T1000 (cell line): ENCODE results near the gene FGF3.

Experiments used
- DNase-seq: peaks from one replicate; lab custom pipeline; 2025; ENCODE audit warnings: mixed read lengths; lab: John Stamatoyannopoulos, UW

FGF3 gene

DNA sequence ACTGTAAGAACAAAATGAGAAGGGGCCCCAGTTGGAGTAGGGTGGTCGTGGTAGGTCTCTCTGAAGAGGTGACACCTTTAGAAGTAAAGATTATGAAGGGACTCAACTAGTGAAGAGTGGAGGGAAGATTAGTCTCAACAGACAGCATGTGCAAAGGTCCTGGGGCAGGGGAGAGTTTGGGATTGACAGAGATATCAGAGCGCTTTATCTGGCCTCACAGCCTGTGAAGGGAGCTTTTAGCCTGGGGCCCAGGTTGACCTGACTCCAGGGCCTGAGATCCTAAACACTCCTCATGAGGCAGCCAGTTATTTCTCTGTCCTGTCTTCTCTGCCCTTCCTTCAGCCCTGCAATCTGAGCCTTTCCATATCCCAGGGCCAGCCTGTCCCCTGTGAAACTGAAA is 16.2 kb downstream of the FGF3 start:
- DNase-seq: no peak

DNA sequence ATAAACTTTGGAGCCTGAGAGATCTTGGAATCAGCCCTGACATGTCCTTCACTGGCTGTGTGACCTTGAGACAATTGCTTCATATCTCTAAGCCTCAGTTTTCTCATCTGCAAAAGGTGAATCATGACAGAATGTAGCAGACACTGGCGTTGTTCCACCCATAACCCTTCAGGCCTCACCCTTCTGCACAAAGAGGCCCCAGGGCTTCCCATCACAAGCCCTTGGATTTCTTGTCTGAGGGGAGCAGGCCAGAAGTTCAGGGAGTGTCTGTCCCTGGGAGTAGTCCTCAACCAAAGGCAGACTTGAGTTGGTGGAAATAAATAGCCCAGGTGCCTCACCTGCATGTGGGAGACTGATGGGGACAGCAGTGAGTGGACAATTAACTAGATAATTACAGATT is 16.6 kb downstream of the FGF3 start:
- DNase-seq: no peak

DNA sequence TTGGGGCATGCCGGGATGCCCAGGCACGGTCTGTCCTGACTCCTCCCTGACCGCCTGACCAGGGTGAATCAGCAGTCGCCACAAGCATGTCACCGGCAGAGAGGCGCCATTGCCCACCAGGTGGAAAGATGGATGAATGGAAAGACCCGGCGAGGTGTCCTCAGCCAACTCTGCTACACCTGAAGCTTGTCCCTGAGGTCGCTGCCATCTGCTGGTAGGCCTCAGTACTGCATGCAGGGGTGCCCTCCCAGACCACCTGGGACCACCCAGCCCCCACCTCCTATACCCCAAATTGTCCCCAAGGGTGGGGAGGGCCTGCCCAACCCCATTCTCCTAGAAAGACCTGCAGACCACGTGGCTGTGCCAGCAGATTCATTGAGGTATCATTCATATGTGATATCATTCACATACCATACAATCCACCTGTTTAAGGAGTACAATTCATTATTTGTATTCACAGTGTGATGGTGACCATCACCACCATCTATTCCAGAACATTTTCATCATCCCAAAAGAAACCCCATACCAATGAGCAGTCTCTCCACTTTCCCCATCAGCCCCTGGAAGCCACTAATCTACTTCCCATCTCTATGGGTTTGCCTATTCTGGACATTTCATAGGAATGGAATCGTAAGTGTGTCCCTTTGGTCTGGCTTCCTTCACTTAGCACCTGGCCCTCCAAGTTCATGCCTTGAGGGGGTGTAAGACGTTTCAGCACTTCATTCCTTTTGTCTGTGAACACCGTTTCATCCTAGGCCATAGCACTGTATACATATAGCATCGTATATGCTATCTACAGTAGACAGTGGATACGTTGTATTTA is 17.5 kb downstream of the FGF3 start:
- no peak for DNase-seq

DNA sequence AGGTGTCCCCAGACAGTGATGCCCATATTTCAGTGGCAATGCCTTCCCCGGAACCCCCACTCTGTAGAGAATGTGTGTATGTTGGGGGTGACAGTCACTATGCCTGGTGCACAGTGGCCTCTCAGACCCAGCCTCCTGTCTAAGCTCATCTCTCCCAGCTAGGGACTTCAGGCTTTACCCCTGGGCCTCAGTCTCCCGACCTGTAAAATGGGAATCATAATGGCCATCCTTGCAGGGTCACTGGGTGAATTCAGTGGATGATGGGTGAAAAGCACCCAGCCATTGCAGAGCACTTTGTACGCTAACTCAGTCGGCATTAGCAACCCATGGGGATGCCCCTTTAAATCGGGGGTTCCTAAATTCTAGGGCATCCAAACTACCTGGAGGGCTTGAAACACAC is 18.9 kb downstream of the FGF3 start:
- DNase-seq: no peak

DNA sequence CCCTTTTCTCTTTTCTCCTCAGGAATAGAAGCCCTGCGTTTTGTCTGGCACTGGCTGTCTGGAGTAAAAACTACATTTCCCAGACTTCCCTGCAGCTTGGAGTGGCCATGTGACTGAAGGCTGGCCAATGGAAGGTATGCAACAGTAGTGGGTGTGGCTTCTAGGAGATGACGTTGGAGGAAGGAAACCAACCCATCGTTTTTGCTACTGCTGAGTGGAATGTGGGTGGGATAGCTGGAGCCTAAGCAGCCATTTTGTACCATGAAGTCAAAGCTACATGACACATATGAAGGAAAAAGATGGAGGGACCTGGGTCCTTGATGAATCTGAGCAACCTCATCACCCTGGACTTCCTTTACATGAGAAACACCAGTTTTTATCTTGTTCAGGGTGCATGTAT is 19.6 kb downstream of the FGF3 start:
- DNase-seq: no peak

DNA sequence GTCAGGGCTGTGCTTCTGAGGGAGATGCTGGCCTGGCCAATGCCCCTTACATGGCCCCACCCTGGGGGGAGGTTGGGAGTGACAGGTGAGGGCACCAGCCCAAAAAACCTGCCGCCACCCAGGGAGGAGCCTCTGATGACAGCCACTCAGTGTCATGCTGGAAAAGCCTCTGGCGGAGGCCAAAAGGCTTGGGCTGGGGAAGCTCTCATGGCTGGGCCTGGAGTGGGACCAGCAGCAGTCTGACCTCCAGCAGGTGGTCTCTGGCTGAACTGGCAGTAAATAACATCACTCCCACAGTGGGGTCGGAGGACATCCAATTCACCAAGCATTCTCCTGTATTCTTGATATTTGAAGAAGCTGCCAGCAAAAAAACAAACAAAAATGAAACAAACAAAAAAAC is 20.1 kb downstream of the FGF3 start:
- no peak for DNase-seq

DNA sequence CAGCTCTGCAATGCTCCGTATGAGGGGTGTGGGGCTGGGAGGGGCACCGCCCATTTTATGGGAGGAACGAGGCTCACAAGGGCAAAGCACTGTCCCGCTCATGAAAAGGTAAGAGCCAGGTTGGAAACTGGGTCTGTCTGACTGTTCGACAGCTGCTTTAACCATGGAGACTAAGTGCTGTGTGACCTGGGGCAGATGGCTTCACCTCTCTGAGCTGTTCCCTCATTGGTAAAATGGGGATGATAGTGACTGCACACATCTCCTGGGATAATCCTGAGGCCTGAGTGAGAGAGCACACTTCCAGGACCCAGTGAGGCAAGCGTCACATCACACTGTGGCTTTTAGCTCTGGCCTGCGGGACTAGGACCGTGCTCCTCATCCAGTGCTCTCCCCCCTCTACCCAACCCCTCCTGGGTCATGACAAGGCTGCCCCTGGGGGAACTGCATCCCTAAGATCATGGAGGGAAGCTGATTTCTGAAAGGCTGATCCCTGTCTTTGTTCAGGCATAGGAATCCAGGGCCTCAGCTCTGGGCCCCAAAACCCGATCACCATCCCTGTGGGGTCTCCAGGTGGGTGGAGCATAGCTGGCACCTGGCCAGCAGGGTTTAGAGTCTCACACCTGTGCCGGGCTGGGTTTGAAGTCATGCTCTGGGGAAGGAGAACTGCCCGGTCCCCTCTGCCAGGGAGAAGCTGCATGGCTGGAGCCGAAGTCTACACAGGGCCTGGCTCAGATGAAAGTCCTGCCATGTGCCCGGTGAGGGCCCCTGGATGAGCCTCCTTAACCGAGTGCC is 21.3 kb downstream of the FGF3 start:
- no peak for DNase-seq

DNA sequence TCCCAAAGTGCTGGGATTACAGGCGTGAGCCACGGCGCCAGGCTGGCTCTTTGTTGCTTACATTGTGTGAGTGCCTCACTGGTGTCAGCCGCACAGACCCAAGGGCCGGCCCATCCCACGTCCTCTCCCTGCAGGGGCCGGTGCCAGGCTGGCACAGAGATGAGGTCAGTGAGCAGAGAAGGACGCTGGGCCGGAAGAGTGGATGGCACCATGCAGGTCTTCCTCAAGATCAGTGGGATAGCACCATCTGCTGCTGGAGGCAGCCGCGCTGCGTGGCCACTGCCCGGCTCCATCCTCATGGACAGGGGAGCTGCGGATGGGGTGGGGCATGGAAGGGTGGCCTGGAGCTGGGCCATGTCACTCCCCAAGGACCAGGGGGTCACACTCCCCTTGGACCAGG is 22.1 kb downstream of the FGF3 start:
- no peak for DNase-seq

DNA sequence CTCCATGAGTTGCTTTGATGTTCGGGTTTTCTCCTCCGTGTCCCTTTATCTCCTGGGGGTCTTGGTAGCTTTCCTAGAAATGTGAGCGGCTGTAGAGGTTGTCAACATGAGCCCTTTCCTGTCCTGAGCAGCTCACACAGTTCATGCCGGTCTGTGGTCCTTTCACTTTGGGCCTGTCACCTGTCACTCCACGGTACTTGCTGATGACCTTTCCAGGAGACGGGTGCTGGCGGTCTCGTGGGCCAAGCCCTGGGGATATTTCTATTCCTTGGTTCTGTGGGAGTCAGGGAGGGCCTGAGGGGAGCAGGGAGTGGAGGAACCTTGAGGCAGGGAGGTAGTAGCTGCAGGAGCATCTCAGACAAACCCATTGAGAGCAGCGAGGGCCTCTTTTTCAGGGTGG is 23.2 kb downstream of the FGF3 start:
- no peak for DNase-seq

DNA sequence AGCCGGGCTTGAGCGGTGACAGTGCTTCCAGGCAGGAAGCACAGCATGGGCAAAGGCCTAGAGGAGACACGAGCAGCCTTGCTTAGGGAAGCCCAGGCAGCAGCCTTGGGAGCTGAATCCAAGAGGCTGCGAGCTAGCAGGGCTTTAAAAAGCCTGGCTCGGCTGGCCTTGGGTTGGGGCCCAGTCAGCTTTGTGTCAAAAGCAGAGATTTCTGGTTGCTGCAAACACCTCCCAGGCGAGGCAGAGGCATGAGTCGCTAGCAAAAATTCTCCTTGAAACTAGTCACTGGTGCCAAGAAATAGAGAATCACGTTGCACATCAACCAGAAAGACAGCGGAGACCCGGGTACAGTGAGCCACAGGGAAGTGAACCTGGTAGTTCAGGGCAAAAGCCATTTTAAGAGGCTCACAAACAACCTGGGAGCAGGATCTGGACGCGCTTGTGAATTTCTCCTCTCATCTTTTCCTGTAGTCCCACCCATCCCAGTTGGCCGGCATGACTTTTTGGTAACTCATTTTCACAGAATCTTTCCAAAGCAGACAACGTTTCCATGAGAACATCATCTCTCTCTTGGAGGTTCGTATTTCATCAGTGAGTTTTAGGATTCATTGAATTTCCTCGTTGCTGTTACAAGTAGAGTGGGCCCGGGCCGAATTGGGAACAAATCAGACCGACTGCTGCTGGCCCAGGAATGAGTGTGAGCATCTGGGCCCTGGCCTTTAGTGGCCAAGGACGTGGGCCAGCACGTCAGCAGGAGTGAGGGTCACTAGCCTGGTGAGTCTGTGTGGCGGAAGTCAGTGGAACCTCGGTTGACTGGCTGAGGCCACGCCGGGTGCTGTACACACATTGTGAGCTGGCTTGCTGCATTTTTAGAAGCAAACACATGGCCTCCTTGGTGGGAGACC is 27.7 kb downstream of the FGF3 start:
- no peak for DNase-seq

DNA sequence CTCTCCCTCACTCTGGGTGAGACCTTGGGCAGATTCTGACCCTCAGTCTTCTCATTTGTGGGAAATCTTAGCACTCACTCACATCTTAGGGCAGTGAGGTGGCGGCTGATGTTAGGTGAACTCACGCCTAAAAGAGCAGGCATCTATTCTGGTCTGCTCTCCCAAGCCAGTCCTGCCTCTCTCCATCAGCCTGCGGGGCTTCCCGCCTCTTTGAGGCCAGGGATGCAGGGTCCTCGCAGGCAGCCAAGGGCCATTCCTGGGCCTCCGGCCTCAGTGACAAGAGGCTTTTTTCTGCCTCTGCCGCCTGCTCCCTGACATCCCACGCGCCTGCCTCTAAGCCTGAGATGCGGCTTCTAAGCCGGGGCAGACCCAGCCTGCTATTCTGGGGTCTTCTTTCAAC is 30.3 kb downstream of the FGF3 start:
- DNase-seq: no peak

DNA sequence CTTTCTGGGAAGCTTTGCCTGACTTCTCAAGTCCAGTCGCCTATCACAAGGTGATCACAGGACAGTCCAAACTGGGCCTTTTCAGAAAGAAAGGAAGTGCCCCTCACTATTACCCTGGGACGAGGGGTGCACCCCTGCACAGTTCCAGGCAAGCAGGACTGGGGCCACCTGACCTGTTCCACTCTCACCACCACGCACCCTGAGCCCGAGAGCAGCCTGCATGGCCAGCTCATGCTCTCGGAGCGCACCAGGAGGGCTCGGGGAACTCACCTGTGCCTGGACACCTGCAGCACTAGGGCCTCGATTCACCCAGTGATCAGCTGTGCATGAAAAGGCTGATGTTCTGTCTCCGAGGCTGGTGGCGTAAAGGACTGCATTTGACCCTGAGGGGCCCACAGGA is 31.3 kb downstream of the FGF3 start:
- no peak for DNase-seq

DNA sequence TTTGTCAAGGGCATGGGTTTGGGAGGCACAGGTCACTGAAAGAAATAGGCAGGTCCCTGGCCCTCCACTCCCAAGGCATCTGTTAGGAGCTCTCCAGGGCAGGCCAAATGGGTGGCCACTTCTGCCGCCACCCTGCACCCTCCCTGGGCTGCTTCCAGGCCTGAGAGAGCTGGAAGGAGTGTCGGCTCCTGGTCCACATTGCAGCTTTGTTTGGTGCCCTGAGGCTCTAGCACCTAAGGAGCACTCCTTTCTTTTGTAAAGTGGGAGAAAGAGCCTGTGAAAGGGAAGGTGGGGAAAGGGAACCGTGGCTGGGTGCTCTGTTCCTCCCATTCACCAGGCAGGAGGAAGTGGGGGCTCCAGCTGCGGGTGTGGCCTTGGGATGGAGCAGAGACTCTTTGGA is 31.8 kb downstream of the FGF3 start:
- DNase-seq: no peak

DNA sequence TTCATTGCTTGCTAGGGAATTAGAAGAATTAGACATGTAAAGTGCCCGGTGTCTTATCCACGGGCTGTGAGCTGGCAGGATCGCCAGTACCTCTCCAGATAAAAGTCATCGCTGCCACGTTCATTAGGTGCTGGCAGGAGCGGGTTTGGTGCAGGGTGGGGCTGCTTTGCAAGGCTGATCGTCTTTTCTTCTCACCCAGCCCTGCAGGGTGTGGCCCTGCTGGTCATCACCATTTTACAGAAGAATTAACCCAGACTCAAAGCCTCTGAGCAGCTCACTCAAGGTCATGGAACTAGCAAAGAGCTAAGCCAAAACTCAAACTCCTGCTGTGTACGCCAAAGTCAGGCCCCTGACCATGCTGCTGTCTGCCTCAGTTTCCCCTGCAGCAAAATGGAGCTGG is 38.0 kb downstream of the FGF3 start:
- no peak for DNase-seq

DNA sequence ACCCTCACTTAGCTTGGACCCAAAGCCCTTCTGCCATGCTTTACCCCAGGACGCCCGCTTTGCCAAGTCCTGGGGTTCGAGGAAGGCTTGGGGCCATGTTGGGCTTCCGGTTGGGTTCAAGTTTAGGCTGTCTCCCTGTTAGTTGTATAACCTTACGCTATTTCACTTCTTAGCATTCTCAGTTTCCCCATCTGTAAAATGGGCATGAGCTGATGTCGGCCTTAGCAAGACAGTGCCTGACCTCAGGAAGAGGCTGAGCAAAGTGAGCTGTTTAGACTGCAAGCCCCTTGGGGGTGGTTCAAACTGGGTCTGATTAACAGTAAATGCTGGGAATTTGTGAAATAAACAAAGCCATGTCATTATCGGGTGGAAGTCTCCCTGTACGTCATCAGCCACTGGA is 40.8 kb downstream of the FGF3 start:
- DNase-seq: no peak

DNA sequence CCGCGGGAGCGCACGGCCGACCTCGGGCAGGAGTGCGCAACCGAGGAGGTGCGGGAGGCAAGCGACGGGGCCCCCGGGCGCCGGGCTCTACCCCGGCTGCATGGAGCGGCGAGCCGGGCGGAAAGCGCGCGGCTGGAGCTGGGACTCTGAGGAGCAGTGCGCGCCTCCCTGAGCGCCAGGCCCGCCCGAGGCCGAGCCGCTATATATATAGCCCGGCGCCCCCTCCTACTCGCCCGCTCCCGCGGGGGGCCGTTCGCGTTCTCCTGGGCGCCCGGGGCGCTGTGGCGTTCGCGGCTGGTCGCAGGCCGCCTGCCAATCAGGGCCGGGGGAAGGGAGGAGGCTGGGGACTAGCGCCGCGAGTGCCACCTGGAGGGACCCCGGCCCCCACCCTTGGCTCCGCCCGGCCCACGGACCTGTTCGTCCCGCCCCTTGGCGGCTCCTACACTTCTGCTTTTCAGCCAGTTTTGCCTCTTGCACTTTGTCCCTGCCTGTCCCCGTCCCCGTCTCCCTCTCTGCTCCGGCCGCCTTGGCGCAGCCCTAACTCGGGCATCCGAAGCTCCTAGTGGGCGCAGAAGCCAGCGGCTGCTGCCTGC is 44.0 kb downstream of the FGF3 start, which contains the start of gene FGF4:
Gene FGF4 (minus strand): TSS at position 179 of the 593 bp plus-strand sequence. CDS start 257 bp downstream, outside the sequence.
- no peak for DNase-seq

DNA sequence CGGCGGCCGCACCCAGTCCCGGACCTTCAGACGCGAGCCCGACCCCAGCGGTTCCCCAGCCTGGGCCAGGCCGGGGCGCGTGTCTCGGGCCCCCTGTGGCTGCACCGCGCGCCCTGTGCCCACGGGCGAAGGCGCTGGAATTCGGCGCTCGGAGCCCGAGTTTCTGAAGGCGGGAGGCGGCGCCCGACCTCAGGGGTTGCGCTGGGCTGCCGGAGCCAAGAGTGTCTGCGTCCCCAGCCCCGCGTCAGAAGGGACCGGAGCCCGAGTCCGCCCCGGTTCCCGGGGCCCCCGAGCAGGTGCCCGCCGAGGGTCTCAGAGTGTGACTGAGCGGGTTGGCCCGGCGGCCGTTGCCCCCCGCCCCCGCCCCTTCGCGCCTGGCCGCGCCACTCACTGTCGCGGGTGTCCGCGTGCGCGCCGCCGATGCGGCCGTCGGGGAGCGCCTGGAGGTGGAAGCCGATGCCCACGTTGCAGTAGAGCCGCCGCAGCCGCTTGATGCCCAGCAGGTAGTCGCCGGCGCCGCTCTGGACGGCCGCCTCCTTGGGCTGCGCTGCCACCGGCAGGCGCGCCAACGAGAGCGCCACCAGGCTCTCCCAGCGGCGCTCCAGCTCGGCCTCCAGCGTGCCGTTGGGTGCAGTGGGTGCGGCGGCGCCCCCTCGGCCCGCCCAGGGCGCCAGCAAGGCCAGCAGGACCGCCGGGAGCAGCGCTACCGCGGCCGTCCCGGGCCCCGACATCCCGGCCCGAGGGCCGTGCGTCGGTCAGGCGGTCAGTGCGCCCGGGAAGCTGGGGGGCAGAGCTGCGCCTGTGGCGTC is 44.7 kb downstream of the FGF3 start:
- DNase-seq: no peak

DNA sequence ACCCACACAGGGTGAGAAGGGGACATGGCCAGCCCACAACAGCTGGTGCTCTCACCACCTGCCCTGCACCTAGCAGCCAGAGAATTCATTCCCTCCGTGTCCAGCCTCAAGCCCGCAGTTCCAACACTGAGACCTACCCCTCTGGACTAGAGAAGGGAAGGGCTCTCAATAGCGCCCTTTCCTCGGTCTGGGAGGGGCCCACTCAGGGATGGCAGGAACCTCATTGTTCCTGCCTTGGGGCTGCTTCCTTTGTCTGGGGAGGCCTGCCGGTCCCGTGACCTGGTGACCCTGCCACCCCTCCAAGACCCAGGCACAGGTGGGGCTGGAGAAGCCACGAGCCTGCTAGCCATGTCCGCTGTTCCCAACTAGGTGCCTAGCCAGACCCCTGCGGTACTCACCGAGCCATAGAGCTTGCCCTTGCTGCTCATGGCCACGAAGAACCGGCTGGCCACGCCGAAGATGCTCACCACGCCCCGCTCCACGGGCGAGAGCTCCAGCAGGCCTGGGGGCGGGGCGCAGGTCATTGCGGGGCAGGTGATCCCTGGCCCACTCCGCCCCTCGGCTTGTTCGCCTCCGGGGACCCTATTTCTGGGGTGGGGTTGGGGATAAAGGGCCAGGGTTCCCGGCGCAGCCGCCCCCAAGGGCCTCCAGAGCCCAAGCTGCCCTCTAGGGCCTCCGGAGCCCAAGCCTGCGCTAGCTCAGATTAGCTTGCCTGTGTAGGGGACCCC is 45.4 kb downstream of the FGF3 start:
- no peak for DNase-seq

DNA sequence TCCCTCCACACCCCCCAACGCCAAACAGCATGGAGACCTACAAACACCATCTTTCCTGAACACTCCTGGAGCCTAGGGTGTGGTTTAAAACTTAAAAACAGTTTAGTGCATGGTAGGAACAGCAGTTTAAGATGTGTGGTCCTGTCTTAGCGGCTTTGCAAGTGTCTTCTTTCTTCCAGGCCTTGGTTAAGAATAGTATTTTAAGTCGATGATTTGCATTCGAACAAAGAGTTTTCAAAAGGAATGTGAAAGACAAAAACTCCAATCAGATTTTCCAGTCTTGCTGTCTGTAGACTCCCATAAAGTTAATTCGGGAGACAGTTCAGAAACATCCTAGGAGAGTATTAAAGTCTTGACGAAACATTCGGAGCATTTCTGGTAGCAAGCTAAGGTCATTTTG is 47.8 kb downstream of the FGF3 start:
- no peak for DNase-seq

DNA sequence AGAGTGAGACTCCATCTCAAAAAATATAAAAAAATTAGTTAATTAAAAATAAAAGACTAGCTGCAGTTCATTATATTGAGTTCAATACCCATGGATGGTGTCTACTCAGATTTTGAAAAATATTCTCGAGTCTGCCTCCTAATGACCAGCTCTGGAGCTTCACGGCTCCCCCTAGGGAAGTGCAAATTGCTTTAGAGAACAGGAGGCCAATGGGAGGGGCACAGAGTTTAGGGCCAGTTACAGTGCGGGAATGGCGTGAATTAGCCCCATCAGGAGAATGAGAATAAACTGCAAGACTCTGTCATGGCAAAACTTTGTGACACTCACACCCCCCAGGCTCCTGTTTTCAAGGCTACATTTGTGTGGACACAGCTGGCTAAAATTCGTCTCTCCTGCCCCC is 48.7 kb downstream of the FGF3 start:
- no peak for DNase-seq
